HepG2 (cell line): ENCODE measurements around the gene ENTPD2. TPM values are rescaled to one million over a fixed set of nuclear protein-coding genes. Genes with fewer than 3 reads are reported as not detected.

Experiments used
- ELF3 ChIP-seq: IDR thresholded peaks from 2 replicates; pipeline ENCODE4 v1.6.1; 2016; ENCODE audit warnings: missing genetic modification reagents, missing compliant biosample characterization
- IRF2 ChIP-seq: IDR thresholded peaks from 2 replicates; pipeline ENCODE4 v1.6.1; 2018; ENCODE audit warnings: missing genetic modification reagents, missing compliant biosample characterization
- NR2F2 ChIP-seq: IDR thresholded peaks from 2 replicates; pipeline ENCODE4 v1.6.1; 2012; ENCODE audit warnings: low read depth, inconsistent platforms, borderline replicate concordance
- RARA ChIP-seq: IDR thresholded peaks from 2 replicates; pipeline ENCODE4 v1.6.1; 2016; ENCODE audit warnings: missing genetic modification reagents, missing compliant biosample characterization
- REL ChIP-seq: sonication (generic); formaldehyde crosslinking; conservative IDR thresholded peaks from 2 replicates; pipeline ENCODE4 v1.8.0; 2022; ENCODE audit warnings: mild to moderate bottlenecking, missing genetic modification reagents, moderate library complexity
- SPEN ChIP-seq: sonication (generic); formaldehyde crosslinking; IDR thresholded peaks from 2 replicates; pipeline ENCODE4 v1.5.1; 2020; ENCODE audit warnings: low read depth, mild to moderate bottlenecking, missing genetic modification reagents
- TBX2 ChIP-seq: sonication (generic); formaldehyde crosslinking; IDR thresholded peaks from 2 replicates; pipeline ENCODE4 v1.5.0; 2020; ENCODE audit warnings: missing genetic modification reagents, mild to moderate bottlenecking, borderline replicate concordance
- ZNF253 ChIP-seq: sonication (generic); formaldehyde crosslinking; IDR thresholded peaks from 2 replicates; pipeline ENCODE4 v1.8.0; 2022; ENCODE audit warnings: mild to moderate bottlenecking, missing genetic modification reagents, borderline replicate concordance
- ZNF292 ChIP-seq: sonication (generic); formaldehyde crosslinking; IDR thresholded peaks from 2 replicates; pipeline ENCODE4 v1.8.1; 2022; ENCODE audit warnings: mild to moderate bottlenecking, low read depth, missing genetic modification reagents, borderline replicate concordance
- ZNF441 ChIP-seq: sonication (generic); formaldehyde crosslinking; IDR thresholded peaks from 2 replicates; pipeline ENCODE4 v1.7.0; 2021; ENCODE audit warnings: missing genetic modification reagents, borderline replicate concordance
- ZNF501 ChIP-seq: sonication (generic); formaldehyde crosslinking; IDR thresholded peaks from 2 replicates; pipeline ENCODE4 v1.5.1; 2020; ENCODE audit warnings: mild to moderate bottlenecking, moderate library complexity, missing genetic modification reagents
- ZNF619 ChIP-seq: sonication (generic); formaldehyde crosslinking; IDR thresholded peaks from 2 replicates; pipeline ENCODE4 v1.4.0; 2020; ENCODE audit warnings: mild to moderate bottlenecking, missing genetic modification reagents
- ZNF747 ChIP-seq: sonication (generic); formaldehyde crosslinking; IDR thresholded peaks from 2 replicates; pipeline ENCODE4 v1.8.1; 2023; ENCODE audit warnings: missing genetic modification reagents, mild to moderate bottlenecking, borderline replicate concordance
- polyA plus RNA-seq, 8 experiments: library from polyadenylated mRNA; depleted of rRNA in 3 of 8; stranded (reverse) in 7 of 8; unstranded in 1 of 8; fragments of >200 nt; fragmentation: Illumina TruSeq in 4 of 8; extraction: Trizol in 4 of 8; gene quantifications; 2 replicates each; pipeline versions ENCODE4 v1.2.1 to v1.2.3, GENCODE V29; 2011 to 2016; ENCODE audit warnings: low read depth in 4 of 8, missing spikeins in 1 of 8, mixed read lengths in 1 of 8; ENCODE audit not compliant: insufficient read depth in 1 of 8
- total RNA-seq, 5 experiments: library from RNA; depleted of rRNA; stranded (reverse); fragments of >200 nt; fragmentation: Illumina TruSeq; extraction: Trizol; gene quantifications; 2 replicates each; pipeline ENCODE4 v1.2.3, GENCODE V29; 2016; ENCODE audit warnings: low read depth in 1 of 5
- TF ChIP-seq, protein P1 (sequence below): sonication (generic); formaldehyde crosslinking; IDR thresholded peaks from 2 replicates; pipeline ENCODE4 v1.5.0; 2020; ENCODE audit warnings: mild to moderate bottlenecking, missing genetic modification reagents, moderate library complexity
- TF ChIP-seq, protein P2 (sequence below): sonication (generic); formaldehyde crosslinking; IDR thresholded peaks from 2 replicates; pipeline ENCODE4 v1.4.0; 2020; ENCODE audit warnings: missing genetic modification reagents
- TF ChIP-seq, protein P3 (sequence below), 2 experiments: sonication (generic) in 1 of 2; formaldehyde crosslinking in 1 of 2; IDR thresholded peaks; 2 replicates each; pipeline versions ENCODE4 v1.5.1 to v1.6.1; 2011 to 2020; ENCODE audit warnings: borderline replicate concordance in 1 of 2, low read depth in 1 of 2, low read length in 1 of 2, mild to moderate bottlenecking in 1 of 2, missing genetic modification reagents in 1 of 2, moderate library complexity in 1 of 2
- TF ChIP-seq, protein P4 (sequence below): sonication (generic); formaldehyde crosslinking; IDR thresholded peaks from 2 replicates; pipeline ENCODE4 v1.5.1; 2020; ENCODE audit warnings: mild to moderate bottlenecking, moderate library complexity, missing genetic modification reagents
- TF ChIP-seq, protein P5 (sequence below): sonication (generic); IDR thresholded peaks from 2 replicates; pipeline ENCODE4 v1.6.1; 2016; ENCODE audit warnings: low read depth, borderline replicate concordance
- TF ChIP-seq, protein P6 (sequence below): IDR thresholded peaks from 2 replicates; pipeline ENCODE4 v1.6.1; 2016; ENCODE audit warnings: low read depth

ENTPD2 gene
- total and polyA plus RNA-seq, 2 of the 13 experiments (the other 11 are each of a cell fraction or from before 2014, with no cell fraction given), result 0.95 to 3.2 TPM

DNA sequence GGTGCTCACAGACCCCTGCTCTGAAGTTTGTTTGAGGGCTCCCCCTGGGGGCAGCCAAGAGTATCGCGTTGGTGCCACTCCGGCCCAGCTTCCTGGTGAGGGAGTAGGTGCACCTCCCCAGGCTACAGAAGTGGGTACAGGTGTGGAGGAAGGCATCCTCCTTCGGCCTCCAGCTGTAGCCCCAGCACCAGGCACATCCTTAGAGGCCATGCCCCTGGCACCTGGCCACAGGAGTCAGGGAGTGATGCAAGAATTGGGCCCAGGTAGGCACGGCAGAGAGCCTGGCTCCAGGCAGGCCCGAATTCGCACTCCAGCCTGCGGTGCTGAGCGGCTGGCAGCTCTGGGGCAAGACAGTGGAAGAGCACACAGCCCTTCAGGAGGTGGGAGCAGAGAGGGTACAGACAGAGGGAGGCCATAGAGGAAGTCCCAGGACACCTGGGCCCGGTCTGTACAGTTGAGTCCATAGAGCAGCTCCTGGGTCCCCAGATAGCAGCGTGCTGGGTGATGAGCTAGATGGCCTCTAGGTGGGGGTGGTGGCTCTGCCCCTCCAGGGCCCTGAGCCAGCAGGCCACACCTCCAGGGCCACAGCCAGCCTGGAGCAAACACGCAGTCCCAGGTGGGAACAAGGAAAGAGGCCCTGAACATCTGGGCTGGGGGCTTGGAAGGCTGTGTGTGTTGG is 14.1 kb upstream of the ENTPD2 start (continued):
- TF ChIP-seq, protein P1, sequence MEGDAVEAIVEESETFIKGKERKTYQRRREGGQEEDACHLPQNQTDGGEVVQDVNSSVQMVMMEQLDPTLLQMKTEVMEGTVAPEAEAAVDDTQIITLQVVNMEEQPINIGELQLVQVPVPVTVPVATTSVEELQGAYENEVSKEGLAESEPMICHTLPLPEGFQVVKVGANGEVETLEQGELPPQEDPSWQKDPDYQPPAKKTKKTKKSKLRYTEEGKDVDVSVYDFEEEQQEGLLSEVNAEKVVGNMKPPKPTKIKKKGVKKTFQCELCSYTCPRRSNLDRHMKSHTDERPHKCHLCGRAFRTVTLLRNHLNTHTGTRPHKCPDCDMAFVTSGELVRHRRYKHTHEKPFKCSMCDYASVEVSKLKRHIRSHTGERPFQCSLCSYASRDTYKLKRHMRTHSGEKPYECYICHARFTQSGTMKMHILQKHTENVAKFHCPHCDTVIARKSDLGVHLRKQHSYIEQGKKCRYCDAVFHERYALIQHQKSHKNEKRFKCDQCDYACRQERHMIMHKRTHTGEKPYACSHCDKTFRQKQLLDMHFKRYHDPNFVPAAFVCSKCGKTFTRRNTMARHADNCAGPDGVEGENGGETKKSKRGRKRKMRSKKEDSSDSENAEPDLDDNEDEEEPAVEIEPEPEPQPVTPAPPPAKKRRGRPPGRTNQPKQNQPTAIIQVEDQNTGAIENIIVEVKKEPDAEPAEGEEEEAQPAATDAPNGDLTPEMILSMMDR (CRISPR knock-in tag), result peak; percentile 83
- TF ChIP-seq ZNF441 (no peak), SPEN (CRISPR knock-in tag) (peak; percentile 68), ZNF747 (CRISPR knock-in tag) (peak; percentile 78), NR2F2 (no peak; the same call in 1 of the 2 replicates), RARA (CRISPR knock-in tag) (no peak), REL (CRISPR knock-in tag) (no peak), TBX2 (CRISPR knock-in tag) (peak; percentile 63), ZNF253 (CRISPR knock-in tag) (no peak), IRF2 (peak; percentile 31; the same call in 1 of the 2 replicates), ZNF292 (CRISPR knock-in tag) (no peak), ZNF619 (peak; percentile 19; the same call in 1 of the 2 replicates), ELF3 (peak; percentile 69), ZNF501 (CRISPR knock-in tag) (peak; percentile 63; the same call in 1 of the 2 replicates)
- TF ChIP-seq, protein P2, sequence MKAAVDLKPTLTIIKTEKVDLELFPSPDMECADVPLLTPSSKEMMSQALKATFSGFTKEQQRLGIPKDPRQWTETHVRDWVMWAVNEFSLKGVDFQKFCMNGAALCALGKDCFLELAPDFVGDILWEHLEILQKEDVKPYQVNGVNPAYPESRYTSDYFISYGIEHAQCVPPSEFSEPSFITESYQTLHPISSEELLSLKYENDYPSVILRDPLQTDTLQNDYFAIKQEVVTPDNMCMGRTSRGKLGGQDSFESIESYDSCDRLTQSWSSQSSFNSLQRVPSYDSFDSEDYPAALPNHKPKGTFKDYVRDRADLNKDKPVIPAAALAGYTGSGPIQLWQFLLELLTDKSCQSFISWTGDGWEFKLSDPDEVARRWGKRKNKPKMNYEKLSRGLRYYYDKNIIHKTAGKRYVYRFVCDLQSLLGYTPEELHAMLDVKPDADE (CRISPR knock-in tag), result no peak
- TF ChIP-seq, protein P3, sequence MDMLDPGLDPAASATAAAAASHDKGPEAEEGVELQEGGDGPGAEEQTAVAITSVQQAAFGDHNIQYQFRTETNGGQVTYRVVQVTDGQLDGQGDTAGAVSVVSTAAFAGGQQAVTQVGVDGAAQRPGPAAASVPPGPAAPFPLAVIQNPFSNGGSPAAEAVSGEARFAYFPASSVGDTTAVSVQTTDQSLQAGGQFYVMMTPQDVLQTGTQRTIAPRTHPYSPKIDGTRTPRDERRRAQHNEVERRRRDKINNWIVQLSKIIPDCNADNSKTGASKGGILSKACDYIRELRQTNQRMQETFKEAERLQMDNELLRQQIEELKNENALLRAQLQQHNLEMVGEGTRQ (IDR thresholded peaks at IDR 0.05; ENCODE audit: low read depth, low read length), result no peak
- TF ChIP-seq, protein P3 (CRISPR knock-in tag; IDR thresholded peaks at IDR 0.05; ENCODE audit: borderline replicate concordance), result no peak
- TF ChIP-seq, protein P4, sequence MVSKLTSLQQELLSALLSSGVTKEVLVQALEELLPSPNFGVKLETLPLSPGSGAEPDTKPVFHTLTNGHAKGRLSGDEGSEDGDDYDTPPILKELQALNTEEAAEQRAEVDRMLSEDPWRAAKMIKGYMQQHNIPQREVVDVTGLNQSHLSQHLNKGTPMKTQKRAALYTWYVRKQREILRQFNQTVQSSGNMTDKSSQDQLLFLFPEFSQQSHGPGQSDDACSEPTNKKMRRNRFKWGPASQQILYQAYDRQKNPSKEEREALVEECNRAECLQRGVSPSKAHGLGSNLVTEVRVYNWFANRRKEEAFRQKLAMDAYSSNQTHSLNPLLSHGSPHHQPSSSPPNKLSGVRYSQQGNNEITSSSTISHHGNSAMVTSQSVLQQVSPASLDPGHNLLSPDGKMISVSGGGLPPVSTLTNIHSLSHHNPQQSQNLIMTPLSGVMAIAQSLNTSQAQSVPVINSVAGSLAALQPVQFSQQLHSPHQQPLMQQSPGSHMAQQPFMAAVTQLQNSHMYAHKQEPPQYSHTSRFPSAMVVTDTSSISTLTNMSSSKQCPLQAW (CRISPR knock-in tag), result peak; percentile 76
- TF ChIP-seq, protein P5, sequence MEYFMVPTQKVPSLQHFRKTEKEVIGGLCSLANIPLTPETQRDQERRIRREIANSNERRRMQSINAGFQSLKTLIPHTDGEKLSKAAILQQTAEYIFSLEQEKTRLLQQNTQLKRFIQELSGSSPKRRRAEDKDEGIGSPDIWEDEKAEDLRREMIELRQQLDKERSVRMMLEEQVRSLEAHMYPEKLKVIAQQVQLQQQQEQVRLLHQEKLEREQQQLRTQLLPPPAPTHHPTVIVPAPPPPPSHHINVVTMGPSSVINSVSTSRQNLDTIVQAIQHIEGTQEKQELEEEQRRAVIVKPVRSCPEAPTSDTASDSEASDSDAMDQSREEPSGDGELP, result peak; percentile 67; the same call in 1 of the 2 replicates
- TF ChIP-seq, protein P6, sequence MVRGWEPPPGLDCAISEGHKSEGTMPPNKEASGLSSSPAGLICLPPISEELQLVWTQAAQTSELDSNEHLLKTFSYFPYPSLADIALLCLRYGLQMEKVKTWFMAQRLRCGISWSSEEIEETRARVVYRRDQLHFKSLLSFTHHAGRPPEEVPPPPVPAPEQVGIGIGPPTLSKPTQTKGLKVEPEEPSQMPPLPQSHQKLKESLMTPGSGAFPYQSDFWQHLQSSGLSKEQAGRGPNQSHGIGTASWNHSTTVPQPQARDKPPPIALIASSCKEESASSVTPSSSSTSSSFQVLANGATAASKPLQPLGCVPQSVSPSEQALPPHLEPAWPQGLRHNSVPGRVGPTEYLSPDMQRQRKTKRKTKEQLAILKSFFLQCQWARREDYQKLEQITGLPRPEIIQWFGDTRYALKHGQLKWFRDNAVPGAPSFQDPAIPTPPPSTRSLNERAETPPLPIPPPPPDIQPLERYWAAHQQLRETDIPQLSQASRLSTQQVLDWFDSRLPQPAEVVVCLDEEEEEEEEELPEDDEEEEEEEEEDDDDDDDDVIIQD (CRISPR knock-in tag), result no peak
